ENCODE measurements around the gene TGFBR3.

Gene TGFBR3

DNA sequence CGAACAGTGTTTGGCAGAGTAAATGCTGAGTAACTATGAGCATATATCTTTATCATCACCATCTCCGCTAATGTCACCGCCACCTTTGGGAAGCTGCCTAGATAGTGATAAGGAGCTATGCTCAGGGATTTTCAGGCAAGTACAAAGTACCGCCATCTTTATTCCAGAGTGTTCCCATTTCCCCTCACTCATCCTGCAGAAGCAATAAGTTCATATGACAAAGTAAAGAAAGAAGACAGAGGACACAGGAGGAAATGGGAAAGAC, 89.6 kb downstream of the TGFBR3 start:
- no peak for DNase-seq

DNA sequence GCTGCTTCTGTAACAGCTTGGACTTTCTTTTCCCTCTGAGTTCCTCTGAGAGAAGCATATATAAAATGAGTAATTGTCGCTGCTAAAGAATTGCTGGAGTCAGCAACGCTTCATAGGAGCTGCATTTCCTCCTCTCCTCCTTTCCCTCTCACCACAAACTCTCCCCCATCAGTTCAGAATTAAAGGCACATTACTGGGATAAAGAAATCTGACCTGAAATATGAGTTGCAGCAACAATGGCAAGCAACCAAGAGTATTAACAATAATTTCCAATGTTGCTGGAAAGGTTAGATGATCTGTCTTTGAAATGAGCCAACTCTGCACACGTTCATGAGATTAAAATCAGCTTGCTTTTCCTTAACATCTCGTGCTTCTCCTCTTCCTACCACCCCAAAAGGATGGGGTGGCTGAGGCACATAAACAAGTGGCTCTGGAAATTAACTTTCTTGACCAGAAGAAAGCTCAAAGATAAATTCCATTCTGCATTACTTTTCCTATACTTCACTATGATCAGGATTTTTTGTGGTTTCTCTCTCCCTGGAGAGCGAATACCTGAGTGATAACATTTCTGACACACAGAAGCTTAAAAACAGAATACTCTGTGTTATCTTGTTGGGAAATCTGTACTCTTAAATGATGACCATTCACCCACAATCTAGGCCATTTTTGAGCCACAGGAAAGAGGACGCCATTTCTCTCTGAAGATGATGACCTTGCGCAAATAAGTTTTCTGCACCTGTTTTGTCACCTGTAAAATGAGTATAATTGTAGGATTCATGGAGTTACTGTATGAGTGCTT, 90.2 kb downstream of the TGFBR3 start:
- DNase-seq: no peak

GRCh38 chr1:91793877-91794276, 92.1 kb downstream of the TGFBR3 start:
- DNase-seq: no peak

- DNase-seq: no peak
These were observed 92.8 kb downstream of the TGFBR3 start for GRCh38 chr1:91793189-91793588.

GRCh38 chr1:91792489-91793071, 93.4 kb downstream of the TGFBR3 start:
- no peak for DNase-seq

- no peak for DNase-seq
These were observed 94.1 kb downstream of the TGFBR3 start for GRCh38 chr1:91791691-91792488.

- no peak for DNase-seq
These were observed 94.8 kb downstream of the TGFBR3 start for GRCh38 chr1:91791103-91791502.

- no peak for DNase-seq
These were observed 95.6 kb downstream of the TGFBR3 start for GRCh38 chr1:91790392-91790791.

GRCh38 chr1:91789273-91789997, 96.5 kb downstream of the TGFBR3 start:
- no peak for DNase-seq

GRCh38 chr1:91787919-91788318, 98.0 kb downstream of the TGFBR3 start:
- no peak for DNase-seq

DNA sequence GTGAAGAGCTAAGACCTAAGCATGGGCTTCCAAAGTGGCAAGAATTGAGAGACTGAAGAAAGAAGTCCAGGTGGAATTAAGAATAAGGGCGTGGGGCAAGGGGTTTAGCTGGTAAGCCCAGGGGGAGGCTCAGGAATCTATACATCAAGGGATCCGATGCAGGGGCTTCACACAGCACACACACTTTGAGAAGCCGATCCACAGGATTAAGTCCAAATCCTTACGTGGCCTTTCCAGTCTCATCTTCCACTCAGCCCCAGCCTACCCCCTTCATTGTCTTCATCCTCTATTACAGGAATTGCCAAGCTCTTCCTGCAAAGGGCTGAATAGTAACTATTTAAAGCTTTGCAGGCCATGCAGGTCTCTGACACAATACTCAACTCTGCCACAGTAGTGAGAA, 101.3 kb downstream of the TGFBR3 start:
- no peak for DNase-seq

DNA sequence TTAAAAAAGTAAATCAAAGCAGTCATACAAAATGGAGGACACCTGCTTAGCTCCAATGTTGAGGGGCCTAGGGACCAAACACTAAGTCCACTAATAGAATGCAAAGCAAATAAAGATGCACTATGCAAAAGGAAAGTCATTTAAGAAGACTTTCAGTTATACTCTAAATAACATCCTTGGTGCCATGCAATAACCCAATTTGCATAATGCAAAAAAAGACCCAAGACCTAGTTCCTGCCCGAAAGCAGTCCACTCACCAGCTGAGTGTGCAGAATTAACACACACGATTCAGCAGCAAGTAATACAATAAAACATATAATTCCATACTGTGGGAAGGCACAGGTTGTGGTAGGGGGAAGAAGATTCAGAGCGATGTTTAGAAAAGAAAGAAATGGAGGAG, 101.8 kb downstream of the TGFBR3 start:
- DNase-seq: no peak

DNA sequence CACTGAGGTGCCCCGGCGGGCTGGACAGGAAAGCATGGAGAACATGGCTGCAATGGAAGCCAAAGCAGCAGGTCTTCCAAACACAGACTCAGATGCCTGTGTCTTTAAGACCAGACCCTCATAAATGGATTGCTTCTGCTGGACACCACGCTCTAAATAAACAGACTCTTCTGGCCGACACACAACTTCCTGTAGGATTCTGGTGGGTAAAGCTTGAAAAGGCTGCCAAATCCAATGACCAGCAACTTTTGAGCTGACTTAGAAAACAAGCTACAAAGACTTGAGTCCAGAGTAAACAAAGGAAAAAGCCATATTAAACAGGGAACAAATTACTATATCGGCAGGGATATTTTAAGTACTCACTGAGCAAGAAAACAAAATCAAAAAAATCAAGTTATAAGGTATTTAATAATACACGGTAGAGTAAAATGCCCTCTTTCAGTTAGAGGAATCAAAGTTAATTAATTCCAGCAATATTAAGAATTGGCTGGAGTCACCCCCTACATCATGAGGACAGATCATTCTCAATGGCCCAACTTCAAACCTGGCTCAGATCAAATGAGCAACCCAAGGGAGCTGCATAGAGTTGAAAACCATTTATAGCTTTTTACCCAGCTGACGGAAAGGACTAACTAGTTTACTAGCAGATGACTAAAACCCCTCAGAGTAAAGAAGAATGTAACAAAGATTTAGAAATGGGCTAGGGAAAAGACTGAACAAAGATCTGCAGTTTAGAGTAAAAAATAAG, 102.4 kb downstream of the TGFBR3 start:
- DNase-seq: no peak

GRCh38 chr1:91781901-91782622, 103.9 kb downstream of the TGFBR3 start:
- no peak for DNase-seq

- no peak for DNase-seq
These were observed 104.6 kb downstream of the TGFBR3 start for GRCh38 chr1:91781371-91781825.

DNA sequence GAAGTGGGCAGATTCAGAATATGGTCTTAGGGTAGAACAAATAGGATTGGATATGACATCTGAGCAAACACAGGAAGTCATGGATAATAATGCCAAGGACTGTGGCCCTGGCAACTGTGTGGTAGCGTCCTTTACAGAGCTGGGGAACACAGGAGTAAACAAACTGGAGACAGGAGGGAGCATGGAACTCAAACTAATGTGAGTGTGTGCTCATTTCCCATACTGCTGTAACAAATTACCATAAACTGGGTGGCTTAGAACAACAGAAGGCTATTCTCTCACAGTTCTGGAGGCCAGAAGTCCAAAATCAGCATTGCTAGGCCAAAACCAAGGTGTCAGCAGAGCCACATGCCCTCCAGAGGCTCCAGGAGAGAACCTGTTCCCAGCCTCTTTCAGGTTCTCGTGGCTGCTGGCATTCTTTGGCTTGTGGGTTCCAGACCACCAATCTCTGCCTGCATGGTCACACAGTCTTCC, 106.4 kb downstream of the TGFBR3 start:
- DNase-seq: no peak

DNA sequence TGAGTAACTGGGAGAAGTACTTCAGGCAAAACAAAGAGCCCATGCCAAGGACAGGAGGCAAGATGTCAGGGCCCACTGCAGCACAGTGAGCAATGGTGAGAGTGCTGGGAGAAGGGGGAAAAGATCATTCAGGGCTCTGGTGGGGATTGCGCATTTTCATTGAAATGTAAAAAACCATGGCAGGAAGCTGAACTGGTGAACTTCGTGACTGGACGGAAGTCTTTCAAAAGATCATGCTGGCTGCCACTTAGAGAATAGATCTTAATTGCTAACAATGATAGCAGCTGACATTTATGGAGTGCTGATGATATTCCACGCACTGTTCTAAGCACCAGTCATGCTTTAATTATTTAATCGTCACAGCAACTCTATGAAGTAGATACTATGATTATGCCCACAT, 107.0 kb downstream of the TGFBR3 start:
- DNase-seq: no peak

GRCh38 chr1:91777630-91778300, 108.2 kb downstream of the TGFBR3 start:
- no peak for DNase-seq

DNA sequence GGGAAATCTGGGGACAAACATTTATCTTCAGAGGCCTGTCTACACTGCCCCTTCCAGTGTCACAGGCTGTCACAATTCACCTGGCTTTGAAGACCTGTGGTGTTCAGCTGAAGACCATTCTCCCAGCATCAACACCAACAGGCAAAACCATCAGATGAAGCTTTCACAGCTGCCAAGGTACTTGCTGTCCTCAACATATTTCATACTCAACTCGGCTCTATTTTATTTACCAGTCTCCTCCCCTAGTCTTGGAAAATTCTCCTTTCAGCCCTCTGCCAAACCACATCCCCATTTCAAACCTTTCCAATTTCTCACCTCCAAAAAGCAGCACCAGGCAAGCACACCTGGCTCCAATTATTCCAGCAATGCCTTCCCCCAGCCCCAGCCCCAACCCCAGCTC, 108.8 kb downstream of the TGFBR3 start:
- no peak for DNase-seq

GRCh38 chr1:91776068-91776794, 109.7 kb downstream of the TGFBR3 start:
- DNase-seq: no peak

DNA sequence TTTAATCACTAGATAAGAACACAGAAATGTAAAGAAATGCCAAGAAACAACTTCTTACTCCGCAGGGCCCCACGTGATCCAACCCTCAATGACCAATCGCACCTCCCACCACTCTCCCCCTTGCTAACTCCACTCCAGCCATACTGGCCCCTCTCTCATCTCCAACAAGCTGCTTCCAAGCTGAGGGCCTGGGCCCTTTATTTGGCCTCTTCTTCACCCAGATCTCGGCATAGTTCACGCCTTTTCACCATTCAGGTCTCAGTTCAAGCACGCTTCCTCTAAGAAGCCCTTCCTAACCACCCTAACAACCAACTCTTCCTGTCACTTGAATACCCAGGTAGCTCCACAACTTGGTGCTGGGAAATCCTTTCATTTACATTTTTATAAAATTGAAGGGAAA, 110.7 kb downstream of the TGFBR3 start:
- no peak for DNase-seq

Measured in activated naive CD4-positive, alpha-beta T cell treated with anti-CD3 and anti-CD28 coated beads, Interleukin-2, amount 50 U/mL, for 16 hours (primary cell).